ENCODE data around the gene IL17RC. TPM values are rescaled to one million over a fixed set of nuclear protein-coding genes. Genes with fewer than 3 reads are reported as not detected.
"Not testable (repeated sequence)": the region's sequence is repeated elsewhere in the genome, so short reads cannot be mapped to it uniquely, and the experiment has no call there.

The IL17RC gene
- total RNA-seq, 1 donor from 2014 or later = 21.3 TPM

- Mint-ChIP-seq H3K4me3 (ENCODE audit: unreplicated experiment) (peak overlapping the region; percentile 80), H3K9me3 (ENCODE audit: low read depth) (no peaks in the 10 kb centered on the region), H3K27me3 (ENCODE audit: low read depth) (no peaks in the 10 kb centered on the region), H3K4me1 (ENCODE audit: low read depth) (peaks cover 24% of the 10 kb centered on the region), H3K27ac (ENCODE audit: unreplicated experiment) (peak overlapping the region; percentile 88), H3K36me3 (ENCODE audit: low read depth) (peaks cover 9% of the 10 kb centered on the region)
- peak; percentile 43 for TF ChIP-seq CTCF (IDR thresholded peaks at IDR 0.05)
- no peak for DNase-seq (ENCODE audit: low spot score)
Measured at GRCh38 chr3:9934235-9934621, 17.3 kb downstream of the IL17RC start.

GRCh38 chr3:9934993-9935392 lies 18.1 kb downstream of the IL17RC start:
- Mint-ChIP-seq H3K27me3 (ENCODE audit: low read depth) (no peaks in the 10 kb centered on the region), H3K9me3 (ENCODE audit: low read depth) (no peaks in the 10 kb centered on the region), H3K36me3 (ENCODE audit: low read depth) (peaks cover 9% of the 10 kb centered on the region), H3K4me1 (ENCODE audit: low read depth) (peaks cover 24% of the 10 kb centered on the region), H3K27ac (ENCODE audit: unreplicated experiment) (no peak overlapping the region), H3K4me3 (ENCODE audit: unreplicated experiment) (peak overlapping the region; percentile 80)
- no peak for DNase-seq (ENCODE audit: low spot score)
- no peak for TF ChIP-seq CTCF (IDR thresholded peaks at IDR 0.05)

GRCh38 chr3:9935966-9936510 lies 19.1 kb downstream of the IL17RC start:
- no peak for TF ChIP-seq CTCF (IDR thresholded peaks at IDR 0.05)
- Mint-ChIP-seq H3K9me3 (ENCODE audit: low read depth) (no peaks in the 10 kb centered on the region), H3K27ac (ENCODE audit: unreplicated experiment) (no peak overlapping the region), H3K4me1 (ENCODE audit: low read depth) (peaks cover 24% of the 10 kb centered on the region), H3K4me3 (ENCODE audit: unreplicated experiment) (no peak overlapping the region), H3K36me3 (ENCODE audit: low read depth) (peaks cover 3% of the 10 kb centered on the region), H3K27me3 (ENCODE audit: low read depth) (no peaks in the 10 kb centered on the region)
- DNase-seq (ENCODE audit: low spot score) = no peak

GRCh38 chr3:9937486-9938238 lies 20.8 kb downstream of the IL17RC start:
- no peak for TF ChIP-seq CTCF (IDR thresholded peaks at IDR 0.05)
- peaks cover 5% of the 10 kb centered on the region for H3K36me3 Mint-ChIP-seq (ENCODE audit: low read depth)
- DNase-seq (ENCODE audit: low spot score) = no peak
- no peak overlapping the region for H3K27ac Mint-ChIP-seq (ENCODE audit: unreplicated experiment)
- H3K4me1 Mint-ChIP-seq (ENCODE audit: low read depth) = peaks cover 20% of the 10 kb centered on the region
- H3K4me3 Mint-ChIP-seq (ENCODE audit: unreplicated experiment) = no peak overlapping the region
- no peaks in the 10 kb centered on the region for H3K9me3 Mint-ChIP-seq (ENCODE audit: low read depth)
- H3K27me3 Mint-ChIP-seq (ENCODE audit: low read depth) = no peaks in the 10 kb centered on the region

- no peak for DNase-seq (ENCODE audit: low spot score)
- no peak overlapping the region for H3K4me3 Mint-ChIP-seq (ENCODE audit: unreplicated experiment)
- peaks cover 18% of the 10 kb centered on the region for H3K4me1 Mint-ChIP-seq (ENCODE audit: low read depth)
- no peak overlapping the region for H3K27ac Mint-ChIP-seq (ENCODE audit: unreplicated experiment)
- H3K9me3 Mint-ChIP-seq (ENCODE audit: low read depth) = no peaks in the 10 kb centered on the region
- H3K36me3 Mint-ChIP-seq (ENCODE audit: low read depth) = peaks cover 5% of the 10 kb centered on the region
- no peaks in the 10 kb centered on the region for H3K27me3 Mint-ChIP-seq (ENCODE audit: low read depth)
- TF ChIP-seq CTCF (IDR thresholded peaks at IDR 0.05) = no peak
Measured at GRCh38 chr3:9938966-9939365, 22.1 kb downstream of the IL17RC start.

GRCh38 chr3:9939906-9940305 lies 23.0 kb downstream of the IL17RC start:
- H3K27me3 Mint-ChIP-seq (ENCODE audit: low read depth); H3K36me3 Mint-ChIP-seq (ENCODE audit: low read depth); H3K27ac Mint-ChIP-seq (ENCODE audit: unreplicated experiment); DNase-seq (ENCODE audit: low spot score); H3K4me1 Mint-ChIP-seq (ENCODE audit: low read depth); H3K9me3 Mint-ChIP-seq (ENCODE audit: low read depth); H3K4me3 Mint-ChIP-seq (ENCODE audit: unreplicated experiment): not testable (repeated sequence)
